GM18858 (cell line): ENCODE measurements around the gene INSR.
A peak's percentile ranks its signal among the peaks of the same experiment; 100 is the strongest.

ENCODE experiments used
- ATAC-seq: cut with Tn5 transposase; IDR thresholded peaks from one replicate; pipeline ENCODE4 v1.9.1; 2021; ENCODE audit not compliant: unreplicated experiment

INSR gene

GRCh38 chr19:7297742-7298141, 3.5 kb upstream of the INSR start:
- ATAC-seq = no peak

GRCh38 chr19:7295912-7296536, 1.8 kb upstream of the INSR start:
- ATAC-seq = no peak

DNA sequence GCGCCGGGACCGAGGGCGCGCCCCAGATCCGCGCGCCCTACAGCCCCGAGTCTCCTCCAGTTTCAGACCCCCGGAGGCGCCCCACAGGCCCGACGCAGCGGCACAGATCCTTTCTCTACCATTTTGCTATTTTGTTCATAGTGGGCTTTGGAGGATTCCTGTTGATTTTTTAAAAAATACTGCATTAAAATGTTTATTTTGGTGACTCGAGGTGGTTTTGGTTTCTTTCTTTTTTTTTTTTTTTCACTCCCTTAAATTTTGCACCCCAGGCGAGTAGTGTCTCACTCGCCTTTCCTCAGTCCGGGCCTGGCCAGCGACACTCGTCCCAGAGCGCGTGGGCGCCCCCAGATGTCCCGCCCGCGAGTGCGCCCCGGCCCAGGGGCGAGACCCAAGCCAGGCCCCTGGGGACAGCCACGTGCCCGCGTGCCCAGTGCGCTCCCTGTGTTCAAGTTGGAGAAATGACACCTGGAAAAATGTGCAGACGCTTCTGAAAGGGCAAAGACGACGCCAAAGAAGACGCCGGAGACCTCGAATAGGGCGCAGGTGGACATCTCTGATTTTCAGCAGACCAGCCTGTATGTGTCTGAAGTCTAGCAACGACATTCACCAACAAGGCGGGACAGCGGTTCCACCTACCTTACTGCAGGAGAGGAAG, 471 bp upstream of the INSR start:
- no peak for ATAC-seq

DNA sequence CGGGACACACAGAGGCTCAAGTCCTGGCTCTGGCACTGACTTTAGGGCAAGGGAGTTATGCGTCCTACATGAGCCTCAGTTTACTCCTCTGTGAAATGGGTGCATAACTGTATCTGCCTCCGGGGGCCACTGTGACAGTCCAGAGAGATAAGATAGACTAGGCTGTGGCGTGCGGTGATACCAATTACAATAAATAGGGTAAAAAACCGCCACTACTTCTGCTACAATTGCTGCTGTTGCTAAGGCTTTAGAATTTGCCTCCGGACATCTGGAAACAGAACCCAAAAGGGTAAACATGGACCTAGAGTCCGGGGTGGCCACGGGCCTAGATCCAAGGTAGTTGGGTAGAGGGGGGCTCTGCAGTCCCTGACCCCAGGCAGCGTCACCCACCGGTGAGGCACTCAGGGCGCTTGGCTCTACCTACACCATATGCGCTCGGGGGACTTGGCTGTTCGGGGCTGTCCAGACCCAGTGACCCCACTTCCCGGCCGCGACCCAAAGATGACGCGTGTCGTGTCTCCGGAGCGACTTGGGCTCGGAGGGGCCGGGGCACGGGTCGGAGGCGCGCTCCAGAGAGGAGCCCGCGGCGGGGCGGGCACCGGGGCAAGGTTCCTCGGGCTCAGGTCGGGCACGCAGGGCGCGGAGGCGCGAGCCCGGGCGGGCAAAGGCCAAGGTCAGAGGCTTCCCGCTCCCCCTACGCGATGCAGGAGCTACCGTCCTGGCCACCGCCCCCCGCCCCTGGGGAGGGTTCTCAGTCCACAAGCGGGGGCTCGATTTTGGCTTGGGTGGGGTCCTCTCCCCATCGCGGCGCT, 1.1 kb downstream of the INSR start:
- no peak for ATAC-seq

DNA sequence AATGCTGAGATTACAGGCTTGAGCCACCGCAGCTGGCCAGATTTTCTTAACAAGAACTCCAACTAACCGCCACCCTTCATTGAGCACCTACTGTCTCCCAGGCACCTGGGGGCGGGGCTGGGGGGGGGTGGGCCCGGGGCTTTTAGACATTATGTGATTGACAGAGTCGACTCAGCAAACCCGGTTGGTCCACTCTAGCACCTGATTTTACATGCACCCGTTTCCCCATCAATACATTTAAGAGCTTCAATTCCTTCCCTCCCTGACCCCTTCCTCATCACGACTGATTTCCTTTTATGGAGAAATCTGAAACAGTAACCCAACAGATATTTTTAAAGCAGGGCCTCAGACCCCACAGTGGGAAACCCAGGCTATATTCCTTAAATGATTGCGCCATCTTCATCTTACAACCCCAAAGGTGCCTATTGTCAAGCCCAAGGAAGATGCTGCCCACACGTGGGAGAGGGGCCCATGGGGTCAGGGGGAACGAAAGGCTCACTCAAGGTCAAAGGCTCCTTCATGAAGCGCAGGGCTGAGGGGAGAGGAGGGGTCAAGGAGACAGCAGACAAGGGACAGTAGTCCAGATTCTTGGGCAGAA, 1.8 kb downstream of the INSR start:
- no peak for ATAC-seq

DNA sequence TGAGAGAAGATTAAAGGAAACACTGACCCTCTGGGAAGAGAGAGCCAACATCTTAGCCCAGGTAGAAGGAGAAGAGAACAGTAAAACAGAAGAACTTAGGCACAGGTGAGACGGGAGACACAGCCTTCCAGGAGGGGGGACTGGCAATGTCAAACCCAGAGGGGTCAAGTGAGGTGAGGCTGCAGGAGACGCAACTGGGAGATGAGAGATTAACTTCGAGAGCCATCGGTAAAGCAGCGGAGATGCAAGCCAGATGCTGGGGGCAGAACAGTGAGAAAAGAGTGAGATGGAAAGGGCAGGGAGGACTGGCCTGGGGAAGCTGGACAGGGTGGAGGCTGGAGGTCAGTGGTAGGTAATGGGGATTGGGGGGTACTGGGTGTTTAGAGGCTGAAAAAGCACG, 5.2 kb downstream of the INSR start:
- no peak for ATAC-seq

- ATAC-seq = no peak
These were observed 6.1 kb downstream of the INSR start for GRCh38 chr19:7288131-7288530.

DNA sequence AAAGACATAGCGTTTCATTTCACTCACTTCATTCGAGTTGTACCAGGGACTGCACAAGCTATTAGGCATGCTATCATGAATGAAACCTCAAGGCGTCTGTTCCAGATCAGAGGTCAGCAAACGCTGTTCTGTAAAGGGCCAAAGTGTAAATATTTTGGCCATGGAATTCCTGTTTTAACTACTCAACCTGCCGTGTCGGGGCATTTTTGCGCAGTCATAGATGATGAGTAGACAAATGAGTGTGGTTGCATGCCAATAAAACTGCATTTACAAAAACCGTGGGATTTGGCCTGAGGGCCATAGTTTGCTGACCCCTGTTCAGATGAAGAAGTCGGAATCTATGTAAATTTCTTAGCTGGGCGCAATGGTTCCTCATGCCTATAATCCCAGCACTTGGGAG, 6.5 kb downstream of the INSR start:
- no peak for ATAC-seq

GRCh38 chr19:7280940-7281666, 13.1 kb downstream of the INSR start:
- no peak for ATAC-seq

- peak; percentile 53 for ATAC-seq
These were observed 21.2 kb downstream of the INSR start for GRCh38 chr19:7272856-7273578.

DNA sequence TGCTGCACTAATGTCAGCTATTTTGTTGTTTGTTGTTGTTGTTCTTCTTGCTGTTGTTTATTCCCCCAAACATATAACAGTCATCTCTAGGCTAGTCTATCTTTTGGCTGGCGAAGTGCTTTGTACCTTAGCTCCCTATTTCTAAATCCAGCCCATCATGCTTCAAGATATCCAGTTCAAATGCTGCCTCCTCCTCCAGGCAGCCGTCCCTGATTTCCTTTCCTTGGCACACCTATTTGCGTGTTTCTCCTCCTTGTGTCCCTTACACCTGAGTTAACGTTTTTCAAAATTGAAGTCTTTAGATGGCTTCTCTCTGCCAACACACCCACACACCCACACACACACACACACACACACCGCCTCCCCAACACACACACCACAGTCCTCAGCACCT, 25.5 kb downstream of the INSR start:
- no peak for ATAC-seq

DNA sequence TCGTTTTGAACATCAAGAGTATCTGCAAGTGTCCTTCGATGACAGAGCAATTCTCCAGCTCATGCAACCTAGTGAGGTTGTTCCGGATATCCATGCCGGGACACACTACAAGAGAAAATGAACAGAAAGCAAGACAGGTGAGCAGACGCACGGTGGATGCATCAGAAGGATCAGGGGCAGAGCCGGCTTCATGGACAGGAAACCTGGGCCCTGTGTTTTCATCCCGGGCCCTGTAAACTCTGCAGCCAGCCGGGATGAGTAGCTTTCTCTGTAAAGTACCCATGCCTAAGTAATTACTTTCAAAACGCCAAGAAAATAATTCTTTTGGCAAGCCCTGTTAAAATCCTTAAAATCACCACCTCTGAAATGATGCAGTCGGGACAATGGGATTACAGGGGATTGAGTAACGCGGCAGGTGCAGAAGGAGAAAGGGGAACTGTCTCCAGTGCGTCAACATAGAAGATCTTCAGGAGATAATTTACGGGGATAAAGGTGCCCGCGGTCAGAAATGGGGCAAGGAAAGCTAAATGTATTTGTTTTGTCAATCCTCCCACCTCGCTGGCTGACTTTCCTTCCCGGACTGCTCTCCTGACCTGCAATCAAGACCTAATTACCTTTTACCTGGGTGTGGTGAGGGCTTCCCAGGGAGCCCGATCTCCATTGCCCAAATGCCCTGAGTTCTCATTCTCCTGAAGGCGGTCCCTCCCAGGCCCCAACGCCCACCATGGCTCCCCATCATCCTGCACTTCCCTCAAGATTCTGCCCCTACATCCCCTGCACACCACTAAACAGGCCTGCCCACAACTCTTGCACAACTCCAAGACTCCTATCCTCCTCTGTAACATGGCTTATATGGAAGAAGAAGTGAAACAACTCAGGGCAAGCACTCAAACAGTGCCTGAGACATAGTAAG, 26.2 kb downstream of the INSR start:
- no peak for ATAC-seq

- no peak for ATAC-seq
These were observed 27.4 kb downstream of the INSR start for GRCh38 chr19:7266832-7267231.

DNA sequence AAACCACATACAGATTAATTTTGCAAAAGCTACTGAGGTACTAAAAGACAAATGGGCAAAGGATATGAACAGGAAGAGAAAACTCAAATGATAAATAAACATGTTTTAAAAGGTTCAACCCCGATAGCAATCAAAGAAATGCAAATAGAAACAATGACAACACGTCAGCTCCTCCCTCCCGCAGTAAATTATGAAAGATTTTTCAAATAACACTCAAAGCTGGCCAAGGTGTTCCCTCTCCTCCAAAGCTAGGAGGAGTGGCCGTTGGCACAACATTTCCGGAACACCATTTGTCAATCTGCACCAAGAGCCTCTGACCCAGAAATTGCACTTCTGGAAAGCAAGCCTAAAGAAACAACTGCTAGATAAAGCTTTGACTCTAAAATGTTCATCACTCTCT, 28.3 kb downstream of the INSR start:
- ATAC-seq = no peak

- no peak for ATAC-seq
These were observed 29.4 kb downstream of the INSR start for GRCh38 chr19:7264858-7265257.

DNA sequence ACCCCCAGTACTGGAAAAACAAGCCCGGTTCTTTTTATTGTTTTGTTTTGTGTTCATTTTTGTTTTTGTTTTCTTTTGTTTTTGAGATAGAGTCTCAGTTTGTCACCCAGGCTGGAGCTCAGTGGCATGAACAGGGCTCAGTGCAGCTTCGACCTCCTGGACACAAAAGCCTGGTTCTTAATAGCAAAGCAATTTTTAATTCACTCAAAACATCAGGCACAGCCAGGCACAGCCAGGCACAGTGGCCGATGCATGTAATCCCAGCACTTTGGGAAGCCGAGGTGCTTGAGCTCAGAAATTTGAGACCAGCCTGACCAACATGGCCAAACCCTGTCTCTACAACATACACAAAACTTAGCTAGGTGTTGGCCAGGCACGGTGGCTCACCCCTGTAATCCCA, 30.7 kb downstream of the INSR start:
- ATAC-seq = no peak

GRCh38 chr19:7263066-7263465, 31.1 kb downstream of the INSR start:
- no peak for ATAC-seq

DNA sequence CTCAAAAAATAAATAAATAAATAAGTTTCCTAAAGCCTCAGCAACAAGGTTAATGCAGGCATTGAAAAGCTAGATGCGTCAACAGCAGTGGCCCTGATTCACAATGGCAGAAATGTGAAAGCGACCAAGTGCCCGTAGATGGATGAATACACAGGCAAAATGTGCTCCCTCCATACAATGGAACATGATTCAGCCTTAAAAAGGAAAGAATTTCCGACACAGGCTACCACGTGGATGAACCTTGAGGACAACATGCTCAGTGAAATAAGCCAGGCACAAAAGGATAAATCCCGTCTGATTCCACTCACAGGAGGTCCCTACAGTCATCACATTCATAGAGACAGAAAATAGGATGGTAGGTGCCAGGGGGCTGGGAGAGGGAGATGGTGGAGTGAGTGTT, 31.7 kb downstream of the INSR start:
- ATAC-seq = no peak

GRCh38 chr19:7260161-7260560, 34.1 kb downstream of the INSR start:
- ATAC-seq = no peak
